Activated CD4-positive, alpha-beta T cell treated with anti-CD3 and anti-CD28 coated beads, Interleukin-2, Interleukin-6, amounts not matched to agents 100 ng/mL and 50 ng/mL, durations not matched to agents 16 hours and 8 hours (primary cell): ENCODE measurements around the gene TBCK.

Experiments
- DNase-seq: peaks from one replicate; pipeline ENCODE4 v3.0.0-alpha.2; 2020

Gene TBCK

GRCh38 chr4:106035204-106035603 is 280.8 kb downstream of the TBCK start:
- no peak for DNase-seq

GRCh38 chr4:106034751-106035150 is 281.3 kb downstream of the TBCK start:
- DNase-seq = no peak

- DNase-seq = no peak
Observed at GRCh38 chr4:106034220-106034619, 281.8 kb downstream of the TBCK start.

GRCh38 chr4:106033469-106033868 is 282.5 kb downstream of the TBCK start:
- no peak for DNase-seq

- no peak for DNase-seq
Observed at GRCh38 chr4:106032851-106033286, 283.1 kb downstream of the TBCK start.

- DNase-seq = no peak
Observed at GRCh38 chr4:106022454-106022853, 293.6 kb downstream of the TBCK start.

GRCh38 chr4:106021737-106022410 is 294.1 kb downstream of the TBCK start:
- DNase-seq = no peak

GRCh38 chr4:106019771-106020170 is 296.2 kb downstream of the TBCK start:
- DNase-seq = no peak

GRCh38 chr4:106017975-106018374 is 298.0 kb downstream of the TBCK start:
- no peak for DNase-seq

- no peak for DNase-seq
Observed at GRCh38 chr4:106011387-106011786, 304.6 kb downstream of the TBCK start.

- DNase-seq = no peak
Observed at GRCh38 chr4:106010761-106011160, 305.2 kb downstream of the TBCK start.

GRCh38 chr4:106002994-106003393 is 313.0 kb downstream of the TBCK start:
- DNase-seq = no peak

- DNase-seq = no peak
Observed at GRCh38 chr4:105998171-105999063, 317.6 kb downstream of the TBCK start.

GRCh38 chr4:105996845-105997244 is 319.2 kb downstream of the TBCK start:
- no peak for DNase-seq

- DNase-seq = no peak
Observed at GRCh38 chr4:105994841-105995501, 321.0 kb downstream of the TBCK start.

- no peak for DNase-seq
Observed at GRCh38 chr4:105994061-105994460, 321.9 kb downstream of the TBCK start.

GRCh38 chr4:105992641-105993305 is 323.2 kb downstream of the TBCK start:
- DNase-seq = no peak

- DNase-seq = no peak
Observed at GRCh38 chr4:105991726-105992125, 324.3 kb downstream of the TBCK start.
